ENCODE data around the gene ITPK1.
A peak's percentile ranks its signal among the peaks of the same experiment; 100 is the strongest.
"Not testable (repeated sequence)": the region's sequence is repeated elsewhere in the genome, so short reads cannot be mapped to it uniquely, and the experiment has no call there.

Gene ITPK1
- total RNA-seq, result 54.2 to 280 (median 157) reads per million in 18 experiments

GRCh38 chr14:93115821-93116675 lies at the start of gene ITPK1:
TSS of gene ITPK1 (minus strand) at chr14:93115925. CDS start at chr14:93115163, 762 bp downstream.
- DNase-seq, result peak in 1 of 2 donors; percentile 58

GRCh38 chr14:93163564-93163963 lies 47.8 kb upstream of the ITPK1 start:
- no peak for DNase-seq

- DNase-seq, result no peak
These were observed 45.8 kb upstream of the ITPK1 start for GRCh38 chr14:93161411-93161940.

GRCh38 chr14:93160353-93160801 lies 44.7 kb upstream of the ITPK1 start:
- peak in 1 of 2 donors; percentile 37 for DNase-seq

GRCh38 chr14:93159625-93160352 lies 44.1 kb upstream of the ITPK1 start:
- DNase-seq, result not testable (repeated sequence)

GRCh38 chr14:93158349-93158748 lies 42.6 kb upstream of the ITPK1 start:
- not testable (repeated sequence) for DNase-seq

GRCh38 chr14:93156693-93157369 lies 41.1 kb upstream of the ITPK1 start:
- no peak for DNase-seq

- no peak for DNase-seq
These were observed 39.9 kb upstream of the ITPK1 start for GRCh38 chr14:93155667-93156066.

- peak; percentile 52 to 63 for DNase-seq
These were observed 37.4 kb upstream of the ITPK1 start for GRCh38 chr14:93153121-93153520.

- DNase-seq, result peak; percentile 77 to 89
These were observed 34.8 kb upstream of the ITPK1 start for GRCh38 chr14:93150227-93151208.

- DNase-seq, result no peak
These were observed 33.3 kb upstream of the ITPK1 start for GRCh38 chr14:93148979-93149378.

- DNase-seq, result no peak
These were observed 30.4 kb upstream of the ITPK1 start for GRCh38 chr14:93146119-93146518.

GRCh38 chr14:93142854-93143652 lies 27.3 kb upstream of the ITPK1 start:
- DNase-seq, result no peak

- DNase-seq, result no peak
These were observed 22.1 kb upstream of the ITPK1 start for GRCh38 chr14:93137864-93138263.

- peak; percentile 29 to 53 for DNase-seq
These were observed 20.8 kb upstream of the ITPK1 start for GRCh38 chr14:93136508-93136907.

GRCh38 chr14:93136009-93136408 lies 20.3 kb upstream of the ITPK1 start:
- DNase-seq, result no peak

- no peak for DNase-seq
These were observed 19.7 kb upstream of the ITPK1 start for GRCh38 chr14:93135399-93135798.

GRCh38 chr14:93133464-93133863 lies 17.7 kb upstream of the ITPK1 start:
- DNase-seq, result peak; percentile 82 to 93

- DNase-seq, result peak; percentile 69 to 74
These were observed 16.8 kb upstream of the ITPK1 start for GRCh38 chr14:93132472-93133065.

GRCh38 chr14:93131257-93131820 lies 15.6 kb upstream of the ITPK1 start:
- DNase-seq, result not testable (repeated sequence)
